GM19463 (cell line): ENCODE results near the gene FAM43B.

Experiments
- ATAC-seq: cut with Tn5 transposase; IDR thresholded peaks from one replicate; pipeline ENCODE4 v1.9.1; 2021; ENCODE audit warnings: mild to moderate bottlenecking, moderate library complexity; ENCODE audit not compliant: unreplicated experiment

Gene FAM43B

GRCh38 chr1:20551161-20551560, 1.2 kb upstream of the FAM43B start:
- ATAC-seq, result no peak

DNA sequence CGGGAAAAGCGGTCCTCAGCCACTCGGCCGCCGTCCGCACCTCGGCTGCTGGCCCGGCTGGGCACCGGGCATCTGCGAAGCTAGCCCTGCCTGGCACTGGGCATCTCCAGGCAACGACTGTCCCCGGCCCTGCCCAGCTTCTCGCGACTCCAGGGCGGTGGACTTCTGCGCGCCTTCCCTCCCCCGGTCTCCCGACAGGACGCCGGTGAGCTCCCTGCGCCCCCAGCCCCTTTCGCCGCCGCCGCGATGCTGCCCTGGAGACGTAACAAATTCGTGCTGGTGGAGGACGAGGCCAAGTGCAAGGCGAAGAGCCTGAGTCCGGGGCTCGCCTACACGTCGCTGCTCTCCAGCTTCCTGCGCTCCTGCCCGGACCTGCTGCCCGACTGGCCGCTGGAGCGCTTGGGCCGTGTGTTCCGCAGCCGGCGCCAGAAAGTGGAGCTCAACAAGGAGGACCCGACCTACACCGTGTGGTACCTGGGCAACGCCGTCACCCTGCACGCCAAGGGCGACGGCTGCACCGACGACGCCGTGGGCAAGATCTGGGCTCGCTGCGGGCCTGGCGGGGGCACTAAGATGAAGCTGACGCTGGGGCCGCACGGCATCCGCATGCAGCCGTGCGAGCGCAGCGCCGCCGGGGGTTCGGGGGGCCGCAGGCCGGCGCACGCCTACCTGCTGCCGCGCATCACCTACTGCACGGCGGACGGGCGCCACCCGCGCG, 514 bp downstream of the FAM43B start:
- no peak for ATAC-seq

GRCh38 chr1:20555025-20555757, 2.8 kb downstream of the FAM43B start:
- ATAC-seq, result no peak

DNA sequence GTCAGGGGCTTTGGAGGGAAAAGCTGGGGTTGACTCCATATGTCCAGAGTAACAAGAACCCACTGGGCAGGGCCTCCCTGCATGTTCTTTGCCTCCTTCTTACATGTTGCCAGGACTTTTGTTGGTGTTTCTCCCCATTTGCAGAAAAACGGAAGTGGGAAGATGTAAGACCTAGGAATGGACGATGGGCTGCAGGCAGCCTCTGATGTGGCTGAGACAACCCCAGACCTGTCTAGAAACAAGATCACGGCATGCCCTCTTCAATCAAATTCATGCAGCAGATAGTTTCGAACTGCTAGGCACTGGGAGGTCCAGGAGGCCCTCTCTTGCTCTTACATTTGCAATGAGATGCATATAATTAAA, 3.4 kb downstream of the FAM43B start:
- ATAC-seq, result no peak

GRCh38 chr1:20558191-20558590, 5.8 kb downstream of the FAM43B start:
- ATAC-seq, result no peak

DNA sequence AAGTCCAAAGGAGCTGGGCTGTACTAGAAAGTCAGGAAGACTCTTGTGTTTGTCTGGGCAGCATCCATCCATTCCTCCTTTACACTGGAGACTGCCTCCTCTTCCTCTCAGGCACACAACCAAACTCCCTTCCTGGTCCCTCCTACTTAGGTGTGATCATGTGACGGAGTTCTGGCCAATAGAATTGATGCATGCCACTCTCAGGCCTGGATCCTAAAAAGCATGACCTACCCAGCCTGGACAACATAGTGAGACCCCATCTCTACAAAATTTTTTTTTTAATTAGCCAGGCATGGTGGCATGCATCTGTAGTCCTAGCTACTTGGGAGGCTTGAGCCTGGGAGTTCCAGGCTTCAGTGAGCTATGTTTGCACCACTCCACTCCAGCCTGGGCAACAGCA, 8.6 kb downstream of the FAM43B start:
- ATAC-seq, result no peak

DNA sequence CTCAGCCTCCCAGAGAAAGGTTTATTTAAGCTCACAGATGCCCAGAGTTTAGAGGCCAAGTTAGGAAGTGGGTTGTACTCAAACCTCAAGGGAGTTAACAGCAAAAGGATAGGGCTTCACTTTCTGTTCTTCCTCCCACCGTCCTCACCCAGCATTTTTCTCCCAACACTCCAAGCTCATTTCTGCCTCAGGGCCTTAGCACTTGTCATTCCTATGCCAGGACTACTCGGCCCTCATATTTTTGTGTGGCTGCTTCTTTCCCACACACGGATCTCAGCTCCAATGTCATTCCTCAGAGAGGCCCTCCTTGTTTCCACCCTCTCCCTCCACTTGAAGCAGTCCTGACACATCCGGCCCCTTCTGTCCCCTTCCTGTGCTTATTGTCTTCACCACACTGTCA, 12.9 kb downstream of the FAM43B start:
- ATAC-seq, result no peak

GRCh38 chr1:20569523-20570098, 17.2 kb downstream of the FAM43B start:
- ATAC-seq, result no peak

GRCh38 chr1:20571427-20571826, 19.1 kb downstream of the FAM43B start:
- no peak for ATAC-seq

DNA sequence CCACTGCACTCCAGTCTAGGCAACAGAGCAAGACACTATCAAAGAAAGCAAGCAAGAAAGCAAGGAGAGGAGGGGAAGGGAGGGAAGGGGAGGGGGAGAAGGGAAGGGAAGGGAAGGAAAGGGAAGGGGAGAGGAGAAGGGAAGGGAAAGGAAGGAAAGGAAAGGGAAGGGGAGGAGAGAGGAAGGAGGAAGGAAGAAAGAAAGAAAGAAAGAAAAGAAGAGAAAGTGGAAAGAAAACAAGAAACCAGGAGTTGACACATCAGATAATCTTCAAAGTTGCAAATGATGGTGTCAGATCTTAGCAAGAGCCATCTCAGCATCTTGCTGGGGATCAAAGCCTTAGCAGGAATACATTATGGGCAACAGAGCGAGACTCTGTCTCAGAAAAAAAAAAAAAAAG, 21.6 kb downstream of the FAM43B start:
- no peak for ATAC-seq

DNA sequence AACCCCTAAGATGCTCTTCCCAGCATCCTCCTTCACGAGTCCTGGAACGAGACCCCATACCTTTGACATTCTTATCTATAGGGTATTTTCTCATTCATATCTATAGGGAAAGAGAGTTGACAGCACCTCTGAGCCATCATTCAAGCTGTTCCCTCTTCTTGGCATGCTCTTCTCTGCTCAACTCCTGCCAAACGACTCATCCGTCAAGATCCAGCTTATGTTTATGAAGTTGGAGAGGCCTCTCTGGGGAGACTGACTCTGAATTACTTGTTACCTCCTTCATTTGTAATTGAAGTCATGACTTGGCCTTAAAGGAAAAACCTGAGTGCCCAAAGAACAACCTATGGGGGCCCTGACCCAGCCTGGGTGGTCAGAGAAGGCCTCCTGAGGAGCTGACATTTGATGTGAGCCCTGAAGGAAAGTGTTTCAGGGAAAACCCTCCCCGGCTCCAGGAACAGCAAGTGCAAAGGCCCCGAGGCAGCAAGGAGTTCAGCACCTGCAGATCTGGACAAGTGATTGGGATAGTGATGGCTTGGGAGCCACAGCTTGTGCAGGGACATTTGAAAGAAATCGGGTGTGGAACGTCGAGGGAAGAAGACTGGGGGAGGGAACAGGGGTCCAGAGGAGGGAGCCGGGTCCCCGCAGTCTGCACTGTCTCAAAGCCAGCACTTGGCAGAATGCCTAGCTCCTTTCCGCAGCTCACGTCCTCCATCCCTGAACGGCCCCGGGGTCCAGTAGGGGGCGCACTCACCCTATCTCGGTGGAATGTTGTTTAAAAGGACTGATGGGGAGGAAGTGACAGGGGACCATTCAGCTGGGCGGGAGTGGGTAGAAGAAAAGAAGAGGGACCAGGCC, 22.5 kb downstream of the FAM43B start:
- ATAC-seq, result no peak

DNA sequence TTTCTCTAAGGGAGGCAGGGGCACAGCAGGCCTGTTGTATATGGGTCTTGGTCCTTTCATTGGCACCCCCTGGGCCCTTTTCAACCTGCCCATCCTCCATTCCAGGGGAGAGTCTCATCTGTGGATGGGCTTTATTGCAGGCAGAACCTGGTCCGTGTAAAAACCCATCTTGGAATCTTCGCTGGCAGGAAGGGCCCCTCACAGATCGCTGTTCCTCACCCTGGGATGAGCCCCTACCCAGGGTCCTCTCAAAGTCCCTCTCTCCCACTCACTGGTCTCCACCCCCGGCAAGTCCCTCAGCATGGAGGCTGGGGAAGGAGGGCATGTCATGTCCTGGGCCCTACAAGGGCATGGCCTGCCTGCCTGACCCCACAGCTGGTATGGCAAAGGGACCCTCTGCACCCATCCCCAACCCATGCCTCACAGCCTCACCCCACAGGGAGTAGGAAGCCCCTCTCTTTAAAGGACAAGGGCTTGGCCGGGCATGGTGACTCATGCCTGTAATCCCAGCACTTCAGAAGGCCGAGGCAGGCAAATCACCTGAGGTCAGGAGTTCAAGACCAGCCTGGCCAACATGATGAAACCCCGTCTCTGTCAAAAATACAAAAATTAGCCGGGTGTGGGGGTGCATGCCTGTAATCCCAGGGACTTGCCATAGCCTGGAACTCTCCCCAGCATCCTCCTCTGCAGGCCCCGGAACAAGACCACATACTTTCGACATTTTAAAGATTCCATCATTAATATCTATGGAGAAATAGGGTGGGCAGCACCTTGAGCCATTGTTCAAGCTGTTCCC, 23.4 kb downstream of the FAM43B start:
- ATAC-seq, result no peak

- ATAC-seq, result no peak
Observed at GRCh38 chr1:20578062-20578461, 25.7 kb downstream of the FAM43B start.

- no peak for ATAC-seq
Observed at GRCh38 chr1:20578721-20579395, 26.5 kb downstream of the FAM43B start.

DNA sequence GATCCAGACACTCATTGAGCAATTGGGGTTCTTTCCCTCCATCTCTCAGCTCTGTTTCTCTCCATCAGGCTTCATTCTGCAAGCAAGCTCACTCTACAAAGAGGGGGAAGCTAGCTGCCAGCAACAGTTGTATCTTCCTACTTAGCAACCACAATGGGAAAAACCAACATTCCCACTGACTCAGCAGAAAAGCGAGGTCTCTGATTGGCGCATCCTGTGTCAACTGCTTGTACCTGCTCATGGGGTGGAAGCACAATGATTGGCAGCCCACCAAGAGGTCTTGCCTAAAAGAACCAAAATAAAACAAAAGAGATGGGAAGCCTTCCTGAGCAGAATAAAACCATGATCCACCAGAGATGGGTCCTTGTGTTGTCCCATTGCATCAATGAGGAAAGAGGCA, 32.5 kb downstream of the FAM43B start:
- no peak for ATAC-seq

DNA sequence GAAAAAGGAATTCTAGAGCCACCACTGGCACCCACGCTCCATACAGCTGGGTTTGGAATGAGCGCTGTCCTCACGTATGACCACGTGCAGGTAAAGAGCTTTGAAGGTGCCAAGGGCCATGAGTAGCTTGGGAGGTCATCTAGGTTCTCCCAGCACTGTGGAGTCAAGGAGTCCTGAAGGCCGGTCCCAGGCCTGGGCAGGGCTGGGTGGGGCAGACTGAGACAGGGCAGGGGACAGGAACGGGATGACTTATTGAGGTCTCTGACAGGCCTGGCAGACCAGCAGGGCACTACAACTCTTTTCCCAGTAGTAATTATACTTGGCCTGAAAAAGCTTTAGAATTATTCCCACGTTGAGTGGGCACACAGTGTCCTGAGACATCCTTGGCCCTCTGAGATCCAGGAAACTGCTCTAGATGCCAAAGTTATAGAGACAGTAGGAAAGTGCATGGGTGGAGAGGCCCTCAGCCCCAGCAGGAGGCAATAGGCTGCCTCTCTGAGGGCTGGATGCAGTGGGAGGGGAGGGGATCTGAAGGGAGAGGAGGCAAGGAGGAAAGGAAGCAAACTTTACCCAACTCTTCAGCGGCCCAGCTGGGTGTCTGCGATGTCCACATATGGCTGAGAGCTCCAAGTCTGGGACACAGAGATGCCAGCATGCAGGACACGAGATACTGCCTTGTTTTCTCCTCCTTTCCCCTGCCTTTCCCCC, 34.7 kb downstream of the FAM43B start:
- no peak for ATAC-seq

- no peak for ATAC-seq
Observed at GRCh38 chr1:20587661-20588053, 35.3 kb downstream of the FAM43B start.

- no peak for ATAC-seq
Observed at GRCh38 chr1:20588634-20589225, 36.4 kb downstream of the FAM43B start, which contains the start of gene CDA. CDA (plus strand) TSS chr1:20589097; CDS start chr1:20589130, 33 bp downstream.
